HG03103 (cell line): Measurements from ENCODE around the gene NLRP9.
A peak's percentile ranks its signal among the peaks of the same experiment; 100 is the strongest.

Source experiments
- ATAC-seq: cut with Tn5 transposase; IDR thresholded peaks from one replicate; pipeline ENCODE4 v1.9.1; 2021; ENCODE audit warnings: low read depth; ENCODE audit not compliant: unreplicated experiment

NLRP9 gene

DNA sequence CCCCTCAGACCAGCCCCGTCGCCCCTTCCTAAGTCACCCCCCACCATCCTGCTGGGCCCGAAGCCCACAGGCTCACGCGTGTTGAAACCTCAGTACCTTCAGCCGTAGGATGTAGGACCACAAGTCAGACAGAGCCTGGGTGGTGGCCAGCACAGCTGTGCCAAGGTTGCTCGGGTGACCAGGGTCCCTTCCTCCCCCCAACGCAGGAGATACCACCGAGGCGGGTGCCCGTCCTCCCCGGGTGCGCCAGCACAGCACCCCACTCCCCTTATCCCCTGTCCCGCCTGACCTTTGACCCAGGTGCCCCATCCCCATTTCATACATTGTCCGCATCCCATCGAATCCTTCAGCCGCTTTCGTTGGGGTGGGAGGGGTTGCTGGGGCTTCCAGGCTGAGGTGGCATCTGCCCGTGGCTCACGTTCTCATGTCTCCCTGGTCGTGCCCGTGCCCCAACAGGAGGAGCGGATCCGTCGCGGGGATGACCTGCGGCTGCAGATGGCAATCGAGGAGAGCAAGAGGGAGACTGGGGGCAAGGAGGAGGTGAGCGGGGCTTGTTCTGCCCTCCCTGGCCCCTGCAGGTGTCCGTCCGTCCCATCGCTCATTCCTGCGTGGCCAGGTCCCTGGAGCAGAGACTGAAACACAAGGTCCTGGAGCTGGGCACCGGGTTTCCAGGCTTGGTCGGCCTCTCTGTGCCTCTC, 48.6 kb downstream of the NLRP9 start:
- ATAC-seq, result no peak

DNA sequence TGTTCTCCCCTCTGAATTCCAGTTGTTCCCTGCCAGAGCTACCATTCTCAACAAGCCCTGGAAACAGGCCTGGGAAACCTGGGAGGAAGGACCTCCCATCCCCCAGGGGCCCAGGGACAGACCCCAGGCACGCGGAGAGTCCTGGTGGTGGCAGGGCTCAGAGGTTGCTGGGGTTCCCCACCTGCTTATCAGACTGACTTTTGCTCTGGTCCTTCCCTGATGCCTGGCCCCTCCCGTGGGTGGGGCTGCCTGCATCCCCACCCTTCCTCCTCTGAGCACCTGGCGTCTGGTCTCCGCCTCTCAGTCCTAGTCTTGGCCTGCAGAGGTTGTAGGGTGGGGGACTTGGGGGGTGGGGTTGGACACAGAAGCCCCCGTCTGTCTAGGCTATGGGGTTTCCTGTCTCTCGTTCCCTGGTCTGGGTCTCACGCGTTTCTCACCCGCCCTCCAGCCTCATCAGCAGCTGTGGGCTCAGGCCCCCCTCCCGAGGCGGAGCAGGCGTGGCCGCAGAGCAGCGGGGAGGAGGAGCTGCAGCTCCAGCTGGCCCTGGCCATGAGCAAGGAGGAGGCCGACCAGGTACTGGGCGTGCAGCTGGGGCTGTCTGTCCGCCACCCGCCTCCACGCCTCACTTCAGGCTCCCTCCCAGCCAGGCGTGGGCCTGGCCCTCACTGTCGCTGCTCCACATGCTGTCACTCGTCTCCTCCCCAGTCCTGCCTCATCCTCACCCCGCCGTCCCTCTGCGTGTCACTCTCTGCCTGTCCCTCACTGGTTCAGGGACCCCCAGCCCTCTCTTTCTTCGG, 49.6 kb downstream of the NLRP9 start:
- no peak for ATAC-seq

DNA sequence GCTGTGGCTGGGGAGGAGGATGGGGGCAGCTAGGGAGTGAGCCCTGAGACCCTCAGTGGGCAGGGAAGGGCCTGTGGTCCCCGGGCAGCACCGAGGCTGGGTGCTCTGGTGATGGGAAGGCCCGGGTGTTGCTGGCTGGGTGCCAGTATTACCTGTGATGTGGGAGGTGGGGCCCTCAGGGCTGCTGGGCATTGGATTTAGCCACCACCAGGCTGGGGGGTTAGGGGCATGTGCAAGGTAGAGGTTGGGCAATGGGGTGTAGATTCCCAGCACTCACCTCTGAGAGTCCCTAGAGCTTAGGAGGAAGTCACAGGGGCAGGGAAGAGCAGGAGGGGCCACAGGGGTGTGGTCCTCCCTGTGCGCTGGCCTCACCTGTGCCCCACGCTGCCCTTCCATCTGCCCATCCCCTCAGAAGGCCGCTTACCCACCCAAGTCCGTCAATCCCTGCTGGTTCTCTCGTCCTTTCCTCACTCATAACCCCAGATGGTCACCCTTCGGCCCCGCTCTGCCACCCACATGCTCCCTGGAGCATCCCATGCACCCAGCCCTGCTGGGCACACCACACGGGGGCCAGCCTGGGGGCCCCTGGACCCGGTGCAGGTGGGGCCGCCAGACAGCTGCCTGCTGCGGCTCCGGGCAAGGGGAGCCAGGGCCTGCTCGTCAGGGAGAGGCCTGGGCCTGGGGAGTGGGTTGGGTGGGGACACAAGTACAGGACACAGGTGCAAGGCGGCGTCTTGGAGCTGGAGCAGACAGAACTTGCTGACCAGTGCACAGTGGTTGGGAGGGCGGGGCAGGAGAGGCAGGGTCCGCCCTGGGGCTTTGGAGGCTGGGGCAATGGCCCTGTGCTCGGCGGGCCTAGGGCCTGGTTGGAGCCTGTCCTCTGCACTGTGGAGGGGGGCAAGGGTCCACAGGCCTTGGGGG, 50.7 kb downstream of the NLRP9 start:
- no peak for ATAC-seq

DNA sequence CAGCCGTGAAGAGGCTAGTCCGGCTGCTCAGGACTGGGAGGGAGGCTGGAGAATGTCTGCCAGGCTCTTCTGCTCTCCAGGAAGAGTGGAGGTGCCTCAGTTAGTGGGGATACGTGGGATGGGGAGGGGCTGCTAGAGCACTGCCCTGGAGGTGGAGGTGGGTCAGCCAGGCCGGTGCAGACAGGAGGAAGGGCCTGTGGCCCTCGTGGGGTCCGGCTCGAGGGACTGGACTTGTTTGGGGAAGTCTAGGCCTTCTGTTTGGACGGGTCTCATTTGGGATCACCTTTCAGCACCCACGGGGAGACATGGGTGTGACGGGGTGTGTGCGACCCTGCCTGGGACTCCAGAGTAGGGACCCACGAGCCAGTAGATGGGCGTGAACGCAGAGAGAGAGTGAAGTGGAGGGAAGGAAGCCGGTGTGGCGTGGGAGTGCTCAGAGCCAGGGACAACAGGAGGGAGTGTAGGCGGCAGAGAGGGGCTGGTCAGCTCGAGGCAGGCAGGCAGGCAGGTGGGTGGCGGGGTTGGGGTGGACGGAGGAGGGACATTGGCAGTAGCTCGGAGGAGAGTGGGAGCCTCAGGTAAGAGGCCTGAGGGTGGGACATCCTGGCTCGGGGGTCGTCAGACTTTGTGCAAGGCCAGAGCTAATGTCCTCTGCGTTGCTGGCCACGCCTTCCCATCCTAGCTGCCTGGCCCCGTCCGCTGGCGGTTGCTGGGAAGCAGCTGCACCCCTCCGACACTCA, 51.7 kb downstream of the NLRP9 start:
- ATAC-seq, result no peak

DNA sequence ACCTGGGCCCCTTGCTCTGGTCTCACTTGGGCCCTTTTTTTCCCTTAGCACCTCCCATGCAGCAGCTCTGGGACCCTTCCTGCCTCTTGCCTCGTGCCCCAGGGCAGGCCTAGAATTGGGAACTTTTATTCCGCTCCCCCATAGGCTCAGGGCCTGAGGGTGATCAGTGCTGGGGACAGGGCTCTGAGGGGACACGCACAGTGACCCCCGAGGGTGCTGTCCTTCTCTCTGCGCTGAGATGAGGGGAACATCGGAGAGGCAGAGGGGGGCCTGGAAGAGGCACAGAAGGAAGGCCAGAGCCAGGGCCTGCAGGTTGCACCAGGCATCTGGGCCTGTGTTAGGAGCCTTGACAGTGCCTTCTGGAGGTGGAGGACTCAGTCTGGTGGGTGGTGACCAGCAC, 52.4 kb downstream of the NLRP9 start:
- ATAC-seq, result no peak

DNA sequence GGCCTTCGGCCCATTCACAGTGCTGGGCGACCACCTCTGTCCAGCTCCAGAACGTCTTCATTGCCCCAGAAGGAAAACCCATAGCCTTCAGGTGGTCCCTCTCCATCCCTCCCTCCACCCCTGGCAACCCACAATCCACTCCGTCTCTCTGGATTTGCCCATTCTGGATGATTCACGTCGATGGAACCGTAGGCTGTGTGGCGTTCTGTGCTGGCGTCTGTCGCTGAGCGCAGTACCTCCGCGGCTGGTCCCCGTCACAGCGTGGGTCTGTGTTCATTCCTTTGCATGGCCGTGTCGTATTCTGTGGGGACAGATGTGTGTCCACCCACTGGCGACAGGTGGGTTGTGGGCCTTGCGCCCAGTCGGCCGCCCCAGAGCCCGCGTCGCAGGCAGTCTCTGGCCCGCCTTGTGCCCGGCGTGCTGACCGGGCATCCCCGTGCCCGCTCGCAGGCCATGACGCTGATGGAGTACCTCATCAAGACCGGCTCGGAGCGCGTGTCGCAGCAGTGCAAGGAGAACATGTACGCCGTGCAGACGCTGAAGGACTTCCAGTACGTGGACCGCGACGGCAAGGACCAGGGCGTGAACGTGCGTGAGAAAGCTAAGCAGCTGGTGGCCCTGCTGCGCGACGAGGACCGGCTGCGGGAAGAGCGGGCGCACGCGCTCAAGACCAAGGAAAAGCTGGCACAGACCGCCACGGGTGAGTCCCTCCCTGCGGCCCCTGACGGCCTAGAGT, 53.1 kb downstream of the NLRP9 start:
- no peak for ATAC-seq

DNA sequence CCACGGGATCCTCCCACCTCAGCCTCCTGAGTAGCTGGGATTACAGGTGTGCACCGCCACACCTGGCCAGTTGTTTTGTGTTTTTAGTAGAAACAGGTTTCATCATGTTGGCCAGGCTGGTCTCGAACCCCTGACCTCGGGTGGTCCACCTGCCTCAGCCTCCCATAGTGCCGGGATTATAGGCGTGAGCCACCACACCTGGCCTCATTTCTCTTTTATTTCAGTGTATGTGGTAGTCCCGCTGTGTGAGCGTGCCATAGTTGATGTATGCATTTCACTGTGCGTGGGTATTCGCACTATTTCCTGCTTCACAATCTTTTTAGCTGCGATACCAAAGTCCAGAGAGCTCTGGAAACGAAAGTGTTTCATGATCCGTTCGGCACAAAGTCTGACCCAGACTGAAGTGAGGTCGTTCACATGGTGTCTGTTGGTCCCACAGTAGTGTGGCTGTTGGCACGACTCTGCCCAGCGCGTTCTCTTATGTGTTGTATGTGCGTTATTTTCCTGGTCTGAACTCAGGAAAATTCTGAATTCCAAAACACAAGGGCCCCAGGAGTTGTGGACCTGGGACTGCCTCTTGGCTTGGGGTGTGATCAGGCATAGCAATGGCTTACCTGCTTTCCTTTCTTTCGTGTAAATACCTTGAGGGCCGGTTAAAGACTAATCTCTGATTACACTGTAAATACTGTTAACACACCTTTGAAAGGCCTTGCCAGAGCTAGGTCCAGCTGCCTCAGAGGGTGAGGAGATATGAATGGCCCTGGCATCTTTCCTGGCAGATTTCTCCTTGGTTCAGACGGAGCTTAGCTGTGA, 54.5 kb downstream of the NLRP9 start:
- ATAC-seq, result no peak

DNA sequence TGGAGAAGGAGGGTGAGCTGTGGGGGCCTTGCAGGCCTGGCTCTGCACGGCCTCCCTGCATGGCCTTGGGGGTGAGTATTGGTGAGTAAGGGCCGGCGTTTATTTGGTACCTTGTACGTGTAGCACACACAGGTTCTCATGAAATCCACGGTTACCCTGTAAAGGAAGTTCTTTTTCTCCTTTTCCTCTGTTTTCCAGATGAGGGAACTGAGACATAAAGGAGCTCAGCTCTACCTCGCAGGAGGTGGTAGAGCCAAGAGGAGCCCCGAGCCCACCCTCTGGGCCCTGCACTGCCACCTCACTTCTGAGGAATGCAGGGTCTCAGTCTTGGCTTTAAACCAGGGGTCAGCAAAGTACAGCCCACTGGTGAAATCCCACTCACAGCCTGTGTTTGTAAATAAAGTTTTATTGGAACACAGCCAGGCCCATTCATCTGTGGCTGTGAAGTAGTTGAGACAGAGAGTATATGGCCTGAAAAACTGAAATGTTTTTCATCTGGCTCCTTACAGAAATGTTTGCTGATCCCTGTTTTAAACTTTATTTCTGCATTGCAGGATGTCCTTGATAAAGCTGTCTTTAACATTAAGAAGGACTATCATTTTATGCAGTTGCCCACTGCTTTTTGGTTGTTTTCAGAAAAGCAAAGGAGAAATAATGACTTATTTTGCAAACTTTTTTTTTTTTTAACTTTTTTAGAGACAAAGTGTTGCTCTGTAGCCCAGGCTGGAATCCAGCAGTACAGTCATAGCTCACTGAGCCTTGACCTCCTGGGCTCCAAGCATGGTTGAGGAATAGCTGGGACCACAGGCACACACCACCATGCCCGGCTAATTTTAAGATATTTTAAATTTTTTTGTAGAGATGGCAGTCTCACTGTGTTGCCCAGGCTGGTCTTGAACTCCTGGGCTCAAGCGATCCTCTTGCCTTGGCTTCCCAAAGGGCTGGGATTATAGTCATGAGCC, 56.8 kb downstream of the NLRP9 start:
- no peak for ATAC-seq

DNA sequence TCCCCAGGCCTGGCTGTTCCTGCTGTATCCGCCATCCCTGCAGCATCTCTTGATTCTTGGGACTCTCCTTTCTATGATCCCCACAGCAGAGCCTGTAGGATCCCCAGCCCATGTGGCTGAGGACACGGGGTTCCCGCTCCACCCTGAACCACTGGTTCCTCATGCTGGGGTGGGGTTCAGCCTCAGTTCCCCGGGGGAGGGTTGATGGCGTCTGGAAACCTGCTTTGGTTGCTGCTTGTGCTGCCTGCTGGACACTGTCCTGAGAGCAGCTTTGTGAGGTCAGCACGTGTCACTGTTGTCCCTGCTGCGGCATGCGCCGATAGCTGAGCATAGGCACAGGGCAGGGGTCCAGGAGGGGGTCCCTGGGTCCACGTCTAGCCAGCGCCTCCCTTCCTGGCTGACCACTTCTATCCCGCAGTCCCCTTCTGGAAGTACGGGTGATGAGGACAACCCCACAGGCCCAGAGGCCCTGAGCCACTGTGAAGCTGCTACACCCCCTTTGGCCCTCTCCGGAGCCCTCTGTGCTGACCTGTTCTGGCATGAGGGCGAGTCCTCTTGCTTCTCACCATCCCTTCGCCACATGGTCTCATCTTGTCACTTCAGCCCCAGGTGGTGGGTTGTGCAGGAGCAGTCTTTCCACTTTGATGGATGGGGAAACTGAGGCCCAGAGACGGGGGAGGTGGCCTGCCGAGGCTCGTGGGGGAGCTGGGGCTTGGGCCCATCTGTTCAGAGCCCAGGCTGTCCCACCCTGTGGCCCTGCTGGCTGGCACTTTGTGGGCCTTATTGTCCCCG, 57.7 kb downstream of the NLRP9 start:
- ATAC-seq, result no peak

DNA sequence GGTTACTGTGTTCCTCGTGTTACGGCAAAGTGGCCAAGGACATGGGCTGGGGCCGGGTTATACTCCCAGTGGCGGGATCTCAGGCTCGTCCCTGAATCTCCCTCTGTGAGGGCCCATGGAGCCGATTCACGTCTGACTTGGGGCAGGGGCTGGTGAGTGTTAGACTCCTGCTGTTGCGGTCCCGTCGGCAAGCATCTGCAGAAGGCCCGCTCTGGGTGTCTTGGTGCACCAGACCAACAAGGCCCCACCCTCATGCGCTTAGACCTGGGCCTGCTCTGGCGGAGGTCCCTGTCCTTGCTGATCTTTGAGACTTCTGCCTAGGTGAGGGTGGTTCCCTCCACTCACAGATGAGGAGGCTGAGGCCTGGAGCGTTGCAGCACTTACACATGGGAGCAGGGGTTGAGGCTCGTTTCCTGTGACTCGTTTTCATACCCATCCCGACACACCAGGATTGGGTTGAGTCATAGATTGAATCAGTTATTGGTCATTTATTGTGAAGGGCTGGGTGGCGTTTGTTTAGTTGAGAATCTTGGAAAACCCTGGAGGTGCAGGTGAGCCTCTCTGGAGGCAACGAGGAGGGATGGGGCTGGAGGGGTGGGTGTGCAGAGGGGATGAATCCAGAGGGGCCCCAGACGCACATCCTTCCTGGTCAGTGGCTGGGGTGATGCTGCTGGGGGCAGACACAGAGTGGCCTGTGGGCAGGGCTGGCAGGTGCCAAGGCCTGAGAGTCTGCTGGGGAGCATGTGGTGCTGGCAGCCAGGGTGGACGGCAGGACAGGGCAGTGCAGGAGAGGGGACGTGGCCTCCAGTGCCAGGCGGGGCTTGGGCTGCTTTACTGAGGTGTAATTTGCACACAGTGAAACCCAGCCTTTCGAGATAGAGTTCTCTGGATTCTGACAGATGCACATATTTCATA, 58.6 kb downstream of the NLRP9 start:
- ATAC-seq, result no peak

DNA sequence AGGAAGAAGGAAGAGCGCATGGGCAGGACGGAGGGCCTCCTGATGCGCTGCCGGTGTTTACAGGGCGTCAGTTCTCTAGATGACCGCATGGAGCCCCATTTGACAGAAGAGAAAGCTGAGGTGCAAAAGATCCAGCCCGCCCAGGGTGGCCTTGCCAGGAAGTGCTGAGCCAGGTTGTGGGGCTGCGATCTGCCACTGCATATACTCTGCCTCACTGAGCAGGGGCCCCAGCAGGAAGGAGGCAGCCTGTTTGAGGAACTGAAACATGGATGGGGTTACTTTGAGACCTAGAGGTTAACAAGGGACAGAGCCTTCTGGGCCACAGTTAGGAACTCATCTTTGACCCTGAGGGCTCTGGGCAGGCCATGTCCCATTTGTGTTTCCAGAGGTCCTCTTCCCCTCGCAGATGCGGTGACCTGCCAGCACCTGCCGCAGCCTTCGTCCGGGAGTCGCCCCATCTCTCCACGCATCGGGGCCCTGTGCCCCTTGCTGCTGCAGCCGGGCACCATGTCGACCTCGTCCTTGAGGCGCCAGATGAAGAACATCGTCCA, 60.0 kb downstream of the NLRP9 start:
- peak; percentile 72 for ATAC-seq

DNA sequence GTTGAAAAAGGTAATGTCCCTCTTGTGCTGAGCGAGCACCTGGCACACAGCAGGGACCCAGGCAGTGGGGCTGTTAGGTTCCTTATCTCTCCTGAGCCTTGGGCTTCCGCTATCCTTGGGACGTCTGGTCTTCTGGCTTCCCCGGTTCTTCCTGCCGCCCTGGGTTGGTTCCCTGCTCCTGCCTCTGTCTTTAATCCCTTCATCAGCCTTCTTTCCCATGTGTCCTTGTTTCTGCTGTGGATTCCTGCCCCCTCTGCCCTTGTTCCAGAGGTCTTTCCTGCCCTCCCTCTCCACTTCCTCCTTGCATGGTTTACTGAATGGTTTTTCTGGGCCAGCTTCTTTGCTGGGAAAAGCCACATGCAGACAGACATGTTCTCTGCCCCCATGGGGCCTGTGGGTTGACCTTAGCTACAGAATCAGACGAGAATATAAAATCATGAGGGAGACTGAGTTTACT, 60.6 kb downstream of the NLRP9 start:
- no peak for ATAC-seq

DNA sequence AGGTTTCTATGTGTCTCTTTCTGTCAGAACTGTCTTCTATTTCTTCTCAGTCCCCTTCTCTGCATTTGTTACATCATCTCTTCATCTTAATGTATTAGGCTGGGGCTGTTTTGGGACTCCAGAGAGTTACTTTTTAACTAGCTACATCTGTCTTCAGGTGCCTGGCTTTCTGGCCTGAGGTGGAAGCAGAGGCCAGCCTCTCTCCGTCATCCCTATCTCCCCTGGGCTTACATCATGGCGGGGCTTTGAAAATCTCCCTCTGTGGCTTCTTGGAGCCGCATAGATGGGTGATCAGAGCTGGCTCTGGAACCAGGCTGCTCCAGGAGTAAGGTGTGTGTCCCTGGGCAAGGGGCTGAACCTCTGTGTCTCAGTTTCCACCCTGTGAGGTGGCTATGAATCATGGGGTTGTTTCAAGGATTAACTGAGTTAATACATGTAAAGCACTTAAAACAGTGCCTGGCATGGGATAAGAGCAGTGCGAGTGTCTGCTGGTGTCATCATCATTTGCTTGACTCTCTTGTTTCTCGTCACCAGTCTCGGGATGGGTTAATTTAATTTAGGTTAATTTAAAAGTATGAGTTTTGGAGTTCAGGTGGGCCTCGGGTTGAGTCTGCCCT, 61.2 kb downstream of the NLRP9 start:
- no peak for ATAC-seq

DNA sequence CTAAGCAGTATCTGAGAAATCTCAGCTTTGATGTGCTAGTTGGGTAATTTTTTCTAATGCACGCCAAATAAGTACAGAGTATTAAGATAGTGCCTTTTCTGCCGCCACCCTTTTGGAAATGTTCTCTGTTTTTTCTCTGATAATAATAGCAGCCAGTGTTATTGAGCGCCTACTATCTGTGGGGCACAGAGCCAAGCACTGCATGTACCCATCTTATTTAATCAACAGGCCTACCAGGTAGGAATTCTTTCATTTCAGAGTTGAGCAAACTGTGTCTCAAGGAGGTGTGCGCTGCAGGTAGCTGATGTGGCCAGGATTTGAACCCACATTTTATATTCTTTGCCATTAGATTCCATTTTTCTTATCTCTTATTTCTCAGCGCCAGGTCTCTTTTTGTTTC, 61.8 kb downstream of the NLRP9 start:
- no peak for ATAC-seq

DNA sequence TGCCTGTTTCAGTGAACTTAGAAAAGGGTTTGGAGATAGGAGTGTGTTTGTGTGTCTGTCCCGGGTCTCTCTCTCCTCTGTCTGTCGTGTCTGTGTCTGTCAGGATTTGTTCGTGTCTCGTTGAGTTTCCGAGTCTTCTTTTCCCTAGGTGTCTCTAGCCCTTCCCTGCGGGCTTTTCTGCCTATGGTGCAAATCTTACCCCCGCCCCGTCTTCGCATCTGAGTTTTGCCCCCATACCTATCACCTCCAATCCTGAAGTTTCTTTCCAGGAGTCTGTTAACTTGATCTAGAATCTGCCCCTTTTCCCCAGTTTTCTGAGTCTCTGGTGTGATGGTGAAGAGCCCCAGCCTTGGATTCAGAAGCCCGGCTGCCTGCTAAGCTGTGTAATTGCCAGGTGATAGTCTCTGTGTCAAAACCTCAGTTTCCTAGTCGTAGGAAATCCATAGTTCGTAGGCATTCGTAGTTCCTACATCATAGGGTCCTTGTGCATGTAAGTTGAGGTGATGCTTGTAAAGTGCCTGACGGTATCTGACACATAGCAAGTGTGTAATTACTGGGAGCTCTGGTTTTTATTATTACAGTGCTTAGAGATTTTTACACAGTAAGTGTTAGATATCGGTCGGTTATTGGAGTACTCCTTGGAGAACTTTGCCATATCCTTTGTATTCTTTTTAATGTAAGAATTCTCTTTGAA, 62.4 kb downstream of the NLRP9 start:
- no peak for ATAC-seq
